Caco-2 (cell line): Measurements from ENCODE around the gene BABAM1. TPM values are rescaled to one million over a fixed set of nuclear protein-coding genes. Genes with fewer than 3 reads are reported as not detected.
A peak's percentile ranks its signal among the peaks of the same experiment; 100 is the strongest.

Experiments
- BruUV-seq: library from RNA; stranded (reverse); fragments of 400-500 nt; replicated peaks from 2 replicates; lab custom pipeline; 2021; lab: Mats Ljungman, UMichigan
- CTCF ChIA-PET: fragments of 300-600 bp; sonication (Branson Sonifier 250); formaldehyde crosslinking; loops from one replicate; lab custom pipeline; 2022; ENCODE audit warnings: antibody characterized with exemption; lab: Charles Lee
- POLR2A ChIA-PET: fragments of 300-600 bp; sonication (Branson Sonifier 250); formaldehyde crosslinking; loops from one replicate; lab custom pipeline; 2022; ENCODE audit warnings: antibody characterized with exemption; lab: Charles Lee
- DNase-seq, 2 experiments: peaks; one replicate each; pipeline versions ENCODE4 v3.0.0 to v3.0.0-alpha.2; 2020 to 2022
- H3K27me3 ChIP-seq: replicated peaks from 2 replicates; pipeline ENCODE4 v1.6.0; 2011; ENCODE audit warnings: low read length; ENCODE audit not compliant: control insufficient read depth, insufficient read depth
- H3K36me3 ChIP-seq: 2 replicates; pipeline ENCODE4 v1.5.1; 2011; ENCODE audit warnings: low read length; ENCODE audit not compliant: control insufficient read depth, insufficient read depth
- H3K4me1 ChIP-seq: fragments of 250-450 bp; sonication (Bioruptor Pico); 2 replicates; pipeline ENCODE4 v1.5.1; 2020; ENCODE audit warnings: mild to moderate bottlenecking
- H3K4me3 ChIP-seq: 2 replicates; pipeline ENCODE4 v1.5.1; 2011; ENCODE audit warnings: low read depth, mild to moderate bottlenecking, control low read depth, low read length
- H3K9me3 ChIP-seq: fragments of 250-450 bp; sonication (Bioruptor Pico); 2 replicates; pipeline ENCODE4 v1.5.1; 2020; ENCODE audit warnings: mild to moderate bottlenecking, moderate library complexity
- H3K27ac Mint-ChIP-seq: one replicate; pipeline ENCODE4 v1.8.0; 2022; ENCODE audit warnings: mixed read lengths; ENCODE audit not compliant: unreplicated experiment
- H3K27me3 Mint-ChIP-seq: one replicate; pipeline ENCODE4 v1.8.0; 2022; ENCODE audit warnings: mixed read lengths; ENCODE audit not compliant: insufficient read depth, unreplicated experiment
- H3K36me3 Mint-ChIP-seq: one replicate; pipeline ENCODE4 v1.8.0; 2022; ENCODE audit warnings: mild to moderate bottlenecking, mixed read lengths; ENCODE audit not compliant: insufficient read depth, unreplicated experiment
- H3K4me1 Mint-ChIP-seq: one replicate; pipeline ENCODE4 v1.8.0; 2022; ENCODE audit warnings: low read depth, mixed read lengths; ENCODE audit not compliant: unreplicated experiment
- H3K4me3 Mint-ChIP-seq: one replicate; pipeline ENCODE4 v1.8.0; 2022; ENCODE audit warnings: mild to moderate bottlenecking, moderate library complexity, mixed read lengths; ENCODE audit not compliant: unreplicated experiment
- H3K9me3 Mint-ChIP-seq: one replicate; pipeline ENCODE4 v1.8.0; 2022; ENCODE audit warnings: mixed read lengths; ENCODE audit not compliant: unreplicated experiment
- CTCF ChIP-seq, 2 experiments: fragments of 200-600 bp in 1 of 2; IDR thresholded peaks; 1 replicate in 1 of 2; 2 replicates in 1 of 2; pipeline versions ENCODE4 v1.5.1 to v1.8.0; 2011 to 2022; ENCODE audit warnings: antibody characterized with exemption in 1 of 2, control low read depth in 1 of 2, inconsistent platforms in 1 of 2, low read depth in 1 of 2, low read length in 1 of 2, mild to moderate bottlenecking in 1 of 2, moderate library complexity in 1 of 2; ENCODE audit not compliant: insufficient read depth in 1 of 2, severe bottlenecking in 1 of 2, unreplicated experiment in 1 of 2
- intact Hi-C: fragments of 100-400 bp; cut with micrococcal nuclease; formaldehyde crosslinking; loops from one replicate; pipeline ENCODE4 v1.10.0; 2022; ENCODE audit not compliant: unreplicated experiment
- total RNA-seq: library from RNA; stranded (reverse); gene quantifications from 2 replicates; pipeline ENCODE4 v1.2.3, GENCODE V29; 2022

BABAM1 gene
- total RNA-seq, 1 experiment from 2014 or later: 91.7 TPM

DNA sequence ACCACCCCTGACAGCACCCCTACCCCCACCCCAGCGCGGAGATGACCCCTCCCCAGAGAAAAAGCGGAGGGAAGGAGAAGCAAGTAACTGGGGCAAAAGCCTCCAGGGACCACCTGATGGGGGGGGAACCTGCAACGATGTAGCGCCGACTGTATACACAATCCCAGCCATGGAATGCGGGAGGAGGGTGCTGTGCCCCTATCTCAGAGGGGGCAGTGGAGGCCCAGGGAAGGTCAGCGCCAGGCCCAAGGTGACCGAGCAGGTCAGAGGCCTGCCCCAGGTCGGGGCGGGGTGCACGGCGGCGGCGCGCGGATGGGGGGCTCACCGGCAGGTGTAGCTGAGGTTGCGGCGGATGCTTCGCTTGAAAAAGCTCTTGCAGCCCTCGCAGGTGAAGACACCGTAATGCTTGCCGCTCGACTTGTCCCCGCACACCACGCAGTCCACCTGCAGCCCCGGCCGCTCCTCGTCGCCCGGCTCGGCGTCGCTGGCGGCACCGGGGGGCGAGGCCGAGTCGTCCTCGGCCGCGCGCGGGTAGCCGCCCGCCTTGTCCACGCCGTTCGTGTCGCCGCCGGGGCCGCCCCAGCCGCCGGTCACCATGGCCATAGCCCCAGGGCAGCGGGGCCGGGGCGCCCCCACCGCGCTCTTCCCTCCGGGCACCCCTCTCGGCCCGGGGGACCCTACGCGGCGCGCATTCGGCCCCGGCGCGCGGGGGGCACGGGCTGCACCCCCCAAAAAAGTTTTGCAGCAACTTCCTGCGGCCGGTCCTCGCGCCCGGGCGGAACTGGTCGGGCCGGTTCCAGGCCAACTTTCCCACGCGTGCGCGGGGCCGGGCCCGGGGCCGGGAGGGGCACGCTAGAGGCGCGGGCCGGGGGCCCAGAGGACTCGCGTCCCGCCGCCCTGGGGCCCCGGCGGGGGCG is 22.4 kb upstream of the BABAM1 start:
- peaks cover 60% of the 10 kb centered on the region for H3K36me3 Mint-ChIP-seq
- BruUV-seq: no TSS peak

DNA sequence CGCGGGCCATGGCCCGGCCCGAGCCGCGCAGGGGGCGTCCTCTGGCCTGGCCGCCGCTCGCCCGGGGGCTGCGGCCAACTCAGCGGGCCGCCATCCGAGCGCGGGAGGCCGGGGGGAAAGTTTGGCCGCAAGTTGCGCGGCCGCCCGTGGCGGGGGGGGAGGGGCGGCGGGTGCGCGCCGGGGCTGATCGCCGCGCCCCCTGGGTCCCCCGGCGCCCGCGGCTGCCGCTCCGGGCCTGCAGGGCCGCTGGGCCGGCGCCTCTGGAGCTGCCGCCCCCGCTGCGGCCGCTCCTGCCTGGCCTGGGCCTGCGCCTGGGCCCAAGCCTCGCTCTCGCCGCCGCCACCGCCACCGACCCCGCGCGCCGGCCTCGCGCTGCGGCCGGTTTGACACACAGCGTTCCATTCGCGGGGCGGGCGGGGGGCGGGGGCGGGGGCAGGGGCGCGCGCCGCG is 21.7 kb upstream of the BABAM1 start, which contains the start of gene NR2F6:
Gene NR2F6, minus strand, starts transcription at position 385 of the 450 bp plus-strand sequence. CDS start 699 bp downstream, outside the sequence.
- no peak for TF ChIP-seq CTCF (IDR thresholded peaks at IDR 0.05; ENCODE audit: insufficient read depth in 1 of 2, low read depth in 1 of 2, low read length in 1 of 2, severe bottlenecking in 1 of 2, unreplicated experiment in 1 of 2)
- Histone ChIP-seq H3K4me3 (peak within 1 kb of the TSS; percentile 78), H3K27me3 (no peaks in the 10 kb centered on the region), H3K36me3 (no peaks in the 10 kb centered on the region), H3K9me3 (no peaks in the 10 kb centered on the region), H3K4me1 (peaks cover 62% of the 10 kb centered on the region)
- peak within 1 kb of the TSS; percentile 94 for H3K4me3 Mint-ChIP-seq
- peaks cover 29% of the 10 kb centered on the region for H3K4me1 Mint-ChIP-seq
- ChIA-PET POLR2A (interaction anchor here (1.9 kb wide), 2 partner anchors 19 to 21 kb away, joined by 8 to 15 read pairs; partner anchors contain the start of genes BABAM1 and OCEL1), CTCF (interaction anchor here (0.7 kb wide), 1 partner anchor 210 kb away, joined by 4 read pairs; no protein-coding TSS in a partner anchor)
- BruUV-seq: no TSS peak
- peaks cover 54% of the 10 kb centered on the region for H3K36me3 Mint-ChIP-seq
- H3K9me3 Mint-ChIP-seq: no peaks in the 10 kb centered on the region
- H3K27me3 Mint-ChIP-seq: no peaks in the 10 kb centered on the region
- peak within 1 kb of the TSS; percentile 92 for H3K27ac Mint-ChIP-seq
- DNase-seq: no peak
- intact Hi-C loops: loop anchor here (5.0 kb wide), 1 partner anchor 37 kb away; the partner anchor contains the start of gene ANKLE1

More for the DNA sequence above, 22.4 kb upstream of the BABAM1 start:
- H3K9me3 ChIP-seq: no peaks in the 10 kb centered on the region
- Mint-ChIP-seq H3K4me1 (peaks cover 36% of the 10 kb centered on the region), H3K27ac (peak overlapping the region; percentile 87), H3K9me3 (no peaks in the 10 kb centered on the region), H3K27me3 (no peaks in the 10 kb centered on the region), H3K4me3 (peak overlapping the region; percentile 94)
- peak overlapping the region; percentile 78 for H3K4me3 ChIP-seq
- peaks cover 69% of the 10 kb centered on the region for H3K4me1 ChIP-seq
- TF ChIP-seq CTCF (IDR thresholded peaks at IDR 0.05; ENCODE audit: insufficient read depth in 1 of 2, low read depth in 1 of 2, low read length in 1 of 2, severe bottlenecking in 1 of 2, unreplicated experiment in 1 of 2): no peak
- intact Hi-C loops: loop anchor here (5.0 kb wide), 1 partner anchor 37 kb away; the partner anchor contains the start of gene ANKLE1
- DNase-seq: peak in 1 of 2 experiments; percentile 61
- CTCF ChIA-PET: no interaction called here
- POLR2A ChIA-PET: interaction anchor here (1.9 kb wide), 1 partner anchor 19 kb away, joined by 5 read pairs; the partner anchor contains the start of gene OCEL1
- H3K27me3 ChIP-seq: no peaks in the 10 kb centered on the region
- no peaks in the 10 kb centered on the region for H3K36me3 ChIP-seq
